ENCODE results near the gene DNAJC17. TPM values are rescaled to one million over a fixed set of nuclear protein-coding genes. Genes with fewer than 3 reads are reported as not detected.

The DNAJC17 gene
- total RNA-seq, 4 donors from 2014 or later = 7.8 to 20.5 (median 17.8) TPM

DNA sequence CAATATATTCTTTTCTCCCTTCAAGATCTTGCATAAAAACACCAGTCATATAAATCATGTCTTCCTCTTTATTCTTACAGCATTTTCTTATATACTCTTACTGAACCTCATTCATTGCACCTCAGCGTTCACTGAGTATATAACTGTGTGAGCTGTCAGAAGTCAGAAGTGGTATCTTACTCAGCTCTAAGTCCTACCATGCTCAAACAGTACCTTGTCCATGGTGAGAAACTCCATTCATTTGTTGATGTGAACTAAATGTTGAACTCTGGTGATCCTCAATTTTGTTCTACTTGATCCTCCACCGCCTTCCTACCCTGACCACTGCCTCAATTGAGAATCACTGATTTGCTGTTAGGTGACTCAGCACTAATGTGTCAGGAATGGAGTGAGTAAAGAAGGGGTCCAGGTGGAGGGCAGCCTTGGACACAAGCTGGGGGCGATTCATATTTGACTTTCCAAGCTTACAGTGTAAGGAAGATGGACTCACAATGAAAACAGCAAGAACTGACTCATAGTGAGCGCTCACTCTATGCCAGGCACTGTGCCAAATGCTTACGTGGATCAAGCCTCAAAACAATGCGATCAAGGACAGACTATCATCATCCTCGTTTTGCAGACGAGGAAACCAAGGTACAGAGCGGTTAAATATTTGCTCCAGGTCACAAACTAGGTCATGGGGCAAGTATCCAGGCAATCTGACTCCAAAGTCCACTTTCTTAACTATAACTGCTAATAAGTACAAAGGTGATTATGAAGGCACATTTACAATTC is 13.9 kb downstream of the DNAJC17 start:
- H3K27ac ChIP-seq = no peak overlapping the region

DNA sequence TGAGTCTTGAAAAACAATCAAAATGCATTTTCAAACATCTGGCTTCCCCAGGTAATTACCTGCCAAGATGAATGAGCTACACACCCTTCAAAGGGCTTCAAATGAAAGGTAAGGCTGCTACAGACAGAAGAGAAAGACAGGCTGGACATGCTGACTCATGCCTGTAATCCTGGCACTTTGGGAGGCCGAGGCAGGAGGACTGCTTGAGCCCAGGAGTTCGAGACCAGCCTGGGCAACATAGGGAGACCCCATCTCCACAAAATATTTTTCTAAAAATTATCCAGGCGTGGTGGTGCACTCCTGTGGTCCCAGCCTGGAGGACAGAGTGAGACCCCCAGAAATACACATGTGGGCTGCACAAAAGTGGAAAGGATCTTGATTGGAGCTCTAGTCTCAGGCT is 14.9 kb downstream of the DNAJC17 start:
- H3K27me3 ChIP-seq = no peaks in the 10 kb centered on the region
- H3K4me1 ChIP-seq = peaks cover 0 to 32% (median 4%) of the 10 kb centered on the region in 3 donors
- no peaks in the 10 kb centered on the region for H3K9me3 ChIP-seq
- TF ChIP-seq POLR2AphosphoS5 (IDR thresholded peaks at IDR 0.05) = no peak
- no peak for TF ChIP-seq EP300 (IDR thresholded peaks at IDR 0.05)
- no peak for ATAC-seq
- H3K27ac ChIP-seq = no peak overlapping the region
- H3K4me3 ChIP-seq = no peak overlapping the region
- H3K36me3 ChIP-seq = peaks cover 0 to 26% of the 10 kb centered on the region in 2 donors
- WGBS, 2 donors (ENCODE audit: low coverage in 1 of 2) = 88 to 100% methylated on average over 1 to 3 of the region's 3 CpGs

More for the DNA sequence above, 13.9 kb downstream of the DNAJC17 start:
- 62 to 90% methylated on average over 5 to 9 of the region's 9 CpGs for WGBS, 2 donors (ENCODE audit: low coverage in 1 of 2)
- no peaks in the 10 kb centered on the region for H3K27me3 ChIP-seq
- no peak overlapping the region for H3K4me3 ChIP-seq
- H3K4me1 ChIP-seq = peaks cover 0 to 29% (median 2%) of the 10 kb centered on the region in 3 donors
- ATAC-seq = no peak
- peaks cover 0 to 29% of the 10 kb centered on the region in 2 donors for H3K36me3 ChIP-seq
- TF ChIP-seq, protein P1, sequence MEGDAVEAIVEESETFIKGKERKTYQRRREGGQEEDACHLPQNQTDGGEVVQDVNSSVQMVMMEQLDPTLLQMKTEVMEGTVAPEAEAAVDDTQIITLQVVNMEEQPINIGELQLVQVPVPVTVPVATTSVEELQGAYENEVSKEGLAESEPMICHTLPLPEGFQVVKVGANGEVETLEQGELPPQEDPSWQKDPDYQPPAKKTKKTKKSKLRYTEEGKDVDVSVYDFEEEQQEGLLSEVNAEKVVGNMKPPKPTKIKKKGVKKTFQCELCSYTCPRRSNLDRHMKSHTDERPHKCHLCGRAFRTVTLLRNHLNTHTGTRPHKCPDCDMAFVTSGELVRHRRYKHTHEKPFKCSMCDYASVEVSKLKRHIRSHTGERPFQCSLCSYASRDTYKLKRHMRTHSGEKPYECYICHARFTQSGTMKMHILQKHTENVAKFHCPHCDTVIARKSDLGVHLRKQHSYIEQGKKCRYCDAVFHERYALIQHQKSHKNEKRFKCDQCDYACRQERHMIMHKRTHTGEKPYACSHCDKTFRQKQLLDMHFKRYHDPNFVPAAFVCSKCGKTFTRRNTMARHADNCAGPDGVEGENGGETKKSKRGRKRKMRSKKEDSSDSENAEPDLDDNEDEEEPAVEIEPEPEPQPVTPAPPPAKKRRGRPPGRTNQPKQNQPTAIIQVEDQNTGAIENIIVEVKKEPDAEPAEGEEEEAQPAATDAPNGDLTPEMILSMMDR (IDR thresholded peaks at IDR 0.05) = no peak
- TF ChIP-seq POLR2A (IDR thresholded peaks at IDR 0.05) (no peak), EP300 (IDR thresholded peaks at IDR 0.05) (no peak), POLR2AphosphoS5 (IDR thresholded peaks at IDR 0.05) (no peak)
- H3K9me3 ChIP-seq = no peaks in the 10 kb centered on the region

DNA sequence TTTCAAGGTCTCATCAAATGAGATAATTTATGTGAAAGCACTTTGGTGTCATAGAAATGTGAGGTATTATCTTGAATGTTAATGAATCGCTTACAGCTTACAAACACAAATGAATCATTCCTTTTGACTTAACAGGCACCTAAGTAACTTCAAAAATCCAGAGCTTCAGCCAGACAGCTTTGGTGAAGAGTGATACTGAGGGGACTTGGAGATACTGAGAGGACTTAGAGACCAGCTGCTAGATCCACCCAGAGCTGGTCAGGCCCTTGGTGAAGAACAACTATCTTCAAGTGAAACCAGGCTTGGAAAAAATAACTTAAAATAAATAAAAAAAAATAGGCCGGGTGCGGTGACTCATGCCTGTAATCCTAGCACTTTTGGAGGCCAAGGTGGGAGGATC is 16.6 kb downstream of the DNAJC17 start:
- no peak for TF ChIP-seq EP300 (IDR thresholded peaks at IDR 0.05)
- TF ChIP-seq POLR2AphosphoS5 (IDR thresholded peaks at IDR 0.05) = no peak
- TF ChIP-seq, protein P1 (IDR thresholded peaks at IDR 0.05) = no peak
- no peak for TF ChIP-seq POLR2A (IDR thresholded peaks at IDR 0.05)
- no peaks in the 10 kb centered on the region for H3K27me3 ChIP-seq
- peaks cover 0 to 26% of the 10 kb centered on the region in 2 donors for H3K36me3 ChIP-seq
- no peak for ATAC-seq
- 53 to 58% methylated on average over 3 of the region's 3 CpGs for WGBS, 2 donors (ENCODE audit: low coverage in 1 of 2)
- H3K4me3 ChIP-seq = no peak overlapping the region
- H3K9me3 ChIP-seq = no peaks in the 10 kb centered on the region
- H3K4me1 ChIP-seq = peaks cover 0 to 31% (median 8%) of the 10 kb centered on the region in 3 donors
- H3K27ac ChIP-seq = no peak overlapping the region

DNA sequence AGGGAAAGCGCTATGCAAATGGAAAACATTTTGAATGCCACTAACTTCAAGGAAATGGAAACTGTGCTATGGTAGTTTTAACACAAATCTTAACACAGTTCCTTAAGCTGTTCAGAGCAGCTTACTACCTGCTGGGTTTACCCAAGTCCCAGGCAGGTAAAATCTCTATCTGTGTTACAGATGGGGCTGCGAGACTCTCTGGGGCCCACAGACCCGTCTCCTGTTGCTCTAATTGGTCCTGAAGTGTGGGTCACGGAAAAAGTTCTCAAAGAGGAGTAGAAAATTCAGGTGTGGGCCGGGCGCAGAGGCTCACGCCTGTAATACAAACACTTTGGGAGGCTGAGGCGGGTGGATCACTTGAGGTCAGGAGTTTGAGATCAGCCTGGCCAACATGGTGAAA is 17.3 kb downstream of the DNAJC17 start:
- Histone ChIP-seq H3K4me3 (no peak overlapping the region), H3K27me3 (no peaks in the 10 kb centered on the region), H3K9me3 (no peaks in the 10 kb centered on the region), H3K36me3 (peaks cover 0 to 26% of the 10 kb centered on the region in 2 donors), H3K27ac (no peak overlapping the region), H3K4me1 (peaks cover 0 to 23% (median 8%) of the 10 kb centered on the region in 3 donors)
- no peak for ATAC-seq
- TF ChIP-seq, protein P1 (IDR thresholded peaks at IDR 0.05) = no peak
- TF ChIP-seq EP300 (IDR thresholded peaks at IDR 0.05) (no peak), POLR2AphosphoS5 (IDR thresholded peaks at IDR 0.05) (no peak), POLR2A (IDR thresholded peaks at IDR 0.05) (no peak)
- WGBS, 2 donors (ENCODE audit: low coverage in 1 of 2) = 80 to 100% methylated on average over 1 to 7 of the region's 8 CpGs

DNA sequence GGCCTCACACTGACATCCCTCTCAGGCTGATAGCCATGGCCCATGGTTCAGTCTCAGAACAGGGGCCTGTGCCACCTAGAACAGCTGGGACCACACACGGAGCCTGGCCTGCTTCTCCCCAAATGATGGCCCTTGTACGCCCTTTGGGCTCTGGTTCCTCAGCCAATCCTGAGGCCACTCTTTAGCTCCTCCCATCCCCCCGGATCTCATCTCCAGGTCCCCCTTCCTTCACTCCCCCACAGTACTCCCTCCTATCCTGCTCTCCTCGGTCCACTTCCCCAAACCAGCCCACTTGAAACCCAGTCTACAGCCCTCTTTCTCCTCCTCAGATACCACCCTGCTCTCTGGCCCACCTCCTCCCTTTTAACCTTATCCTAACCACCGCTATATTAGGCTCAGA is 18.2 kb downstream of the DNAJC17 start:
- no peak for ATAC-seq
- 67 to 100% methylated on average over 1 to 5 of the region's 5 CpGs for WGBS, 2 donors (ENCODE audit: low coverage in 1 of 2)

More for the DNA sequence above, 18.2 kb downstream of the DNAJC17 start:
- peaks cover 0 to 26% of the 10 kb centered on the region in 2 donors for H3K36me3 ChIP-seq
- no peaks in the 10 kb centered on the region for H3K27me3 ChIP-seq
- no peak overlapping the region for H3K4me3 ChIP-seq
- no peaks in the 10 kb centered on the region for H3K9me3 ChIP-seq
- TF ChIP-seq POLR2AphosphoS5 (IDR thresholded peaks at IDR 0.05) = no peak
- no peak for TF ChIP-seq EP300 (IDR thresholded peaks at IDR 0.05)
- no peak for TF ChIP-seq POLR2A (IDR thresholded peaks at IDR 0.05)
- TF ChIP-seq, protein P1 (IDR thresholded peaks at IDR 0.05) = no peak
- no peak overlapping the region for H3K27ac ChIP-seq
- peaks cover 0 to 17% (median 8%) of the 10 kb centered on the region in 3 donors for H3K4me1 ChIP-seq

All from gastroesophageal sphincter (tissue), 4 donors.